ENCODE data around the gene EYS. TPM values are rescaled to one million over a fixed set of nuclear protein-coding genes. Genes with fewer than 3 reads are reported as not detected.

Gene EYS
- total RNA-seq, 1 experiment from 2014 or later = not detected

GRCh38 chr6:64714073-64714472, 993.0 kb downstream of the EYS start:
- H3K9me2 ChIP-seq (ENCODE audit: insufficient read depth) = no peaks in the 10 kb centered on the region
- H3K27ac ChIP-seq (ENCODE audit: low read depth, low read length) = no peak overlapping the region
- no peaks in the 10 kb centered on the region for H4K20me1 ChIP-seq (ENCODE audit: insufficient read depth)
- H3K4me2 ChIP-seq (ENCODE audit: low read length) = no peak overlapping the region
- TF ChIP-seq CTCF (IDR thresholded peaks at IDR 0.05 in 2 of 3, conservative IDR thresholded peaks at IDR 0.05 in 1 of 3; ENCODE audit: borderline replicate concordance in 1 of 3, insufficient read depth in 1 of 3, low read depth in 2 of 3, low read length in 2 of 3) (no peak), REST (IDR thresholded peaks at IDR 0.05; ENCODE audit: low read depth) (no peak), CBX3 (IDR thresholded peaks at IDR 0.05; ENCODE audit: low read depth) (no peak), SIN3A (IDR thresholded peaks at IDR 0.05; ENCODE audit: low read depth) (no peak), JUND (IDR thresholded peaks at IDR 0.05) (no peak), ELF1 (IDR thresholded peaks at IDR 0.05; ENCODE audit: borderline replicate concordance, low read depth) (no peak), SP1 (IDR thresholded peaks at IDR 0.05; ENCODE audit: low read depth) (no peak), EZH2 (IDR thresholded peaks at IDR 0.05) (no peak), ZFX (IDR thresholded peaks at IDR 0.05) (no peak), EZH2phosphoT487 (IDR thresholded peaks at IDR 0.05; ENCODE audit: borderline replicate concordance) (no peak), SRF (IDR thresholded peaks at IDR 0.05; ENCODE audit: low read depth) (no peak), EGR1 (IDR thresholded peaks at IDR 0.05; ENCODE audit: low read depth) (no peak), ZBTB33 (IDR thresholded peaks at IDR 0.05; ENCODE audit: extremely low read depth, insufficient replicate concordance, low read length) (no peak), ZNF274 (IDR thresholded peaks at IDR 0.05; ENCODE audit: low read depth, low read length) (no peak), FOSL1 (IDR thresholded peaks at IDR 0.05; ENCODE audit: low read depth) (no peak), POLR2AphosphoS5 (IDR thresholded peaks at IDR 0.05; ENCODE audit: low read depth, low read length) (no peak), POLR2A (IDR thresholded peaks at IDR 0.05; ENCODE audit: borderline replicate concordance, extremely low read depth, insufficient read depth, insufficient read length) (no peak), TCF7L2 (IDR thresholded peaks at IDR 0.05; ENCODE audit: borderline replicate concordance, extremely low read depth, insufficient read depth, insufficient read length) (no peak), RAD21 (IDR thresholded peaks at IDR 0.05; ENCODE audit: low read depth) (no peak)
- H3K79me2 ChIP-seq (ENCODE audit: insufficient read depth, low read length) = no peaks in the 10 kb centered on the region
- peaks cover 11 to 13% of the 10 kb centered on the region in 2 experiments; a peak in 2 of 4 replicates for H3K9me3 ChIP-seq (ENCODE audit: control insufficient read depth in 1 of 2, insufficient read depth in 1 of 2, low read depth in 1 of 2, low read length in 2 of 2)
- ChIA-PET RAD21 (ENCODE audit: low non-redundant PET in 1 of 2, low total read pairs in 2 of 2, uncharacterized antibody in 2 of 2, unreplicated experiment in 2 of 2) (no interaction called here), POLR2A (no interaction called here), CTCF (no interaction called here)
- H3K27me3 ChIP-seq (ENCODE audit: insufficient read depth, low read length) = no peaks in the 10 kb centered on the region
- DNase-seq (ENCODE audit: low read depth, low spot score) = no peak
- H3K9ac ChIP-seq (ENCODE audit: low read length) = no peak overlapping the region
- BruUV-seq (replicated peaks) = no TSS peak
- intact Hi-C loops (cut with micrococcal nuclease) = no loop called here
- H3K4me1 ChIP-seq (ENCODE audit: control insufficient read depth in 1 of 2, insufficient read depth in 2 of 2, low read length in 2 of 2) = no peaks in the 10 kb centered on the region
- no peak overlapping the region for H3K4me3 ChIP-seq (replicated peaks in 1 of 2; ENCODE audit: low read depth in 1 of 2, low read length in 2 of 2)
- no peak overlapping the region for H2AFZ ChIP-seq (ENCODE audit: low read depth, low read length, poor library complexity, severe bottlenecking)
- H3K36me3 ChIP-seq (ENCODE audit: control insufficient read depth in 1 of 2, insufficient read depth in 2 of 2, low read length in 2 of 2) = no peaks in the 10 kb centered on the region
- ATAC-seq = no peak
